Left hindlimb (tissue), 1 donor: ENCODE data around the gene PLCB1.
"Not testable (repeated sequence)": the region's sequence is repeated elsewhere in the genome, so short reads cannot be mapped to it uniquely, and the experiment has no call there.

Experiments used
- DNase-seq: peaks from one replicate; pipeline ENCODE4 v3.0.0-alpha.2; 2018

Gene PLCB1

DNA sequence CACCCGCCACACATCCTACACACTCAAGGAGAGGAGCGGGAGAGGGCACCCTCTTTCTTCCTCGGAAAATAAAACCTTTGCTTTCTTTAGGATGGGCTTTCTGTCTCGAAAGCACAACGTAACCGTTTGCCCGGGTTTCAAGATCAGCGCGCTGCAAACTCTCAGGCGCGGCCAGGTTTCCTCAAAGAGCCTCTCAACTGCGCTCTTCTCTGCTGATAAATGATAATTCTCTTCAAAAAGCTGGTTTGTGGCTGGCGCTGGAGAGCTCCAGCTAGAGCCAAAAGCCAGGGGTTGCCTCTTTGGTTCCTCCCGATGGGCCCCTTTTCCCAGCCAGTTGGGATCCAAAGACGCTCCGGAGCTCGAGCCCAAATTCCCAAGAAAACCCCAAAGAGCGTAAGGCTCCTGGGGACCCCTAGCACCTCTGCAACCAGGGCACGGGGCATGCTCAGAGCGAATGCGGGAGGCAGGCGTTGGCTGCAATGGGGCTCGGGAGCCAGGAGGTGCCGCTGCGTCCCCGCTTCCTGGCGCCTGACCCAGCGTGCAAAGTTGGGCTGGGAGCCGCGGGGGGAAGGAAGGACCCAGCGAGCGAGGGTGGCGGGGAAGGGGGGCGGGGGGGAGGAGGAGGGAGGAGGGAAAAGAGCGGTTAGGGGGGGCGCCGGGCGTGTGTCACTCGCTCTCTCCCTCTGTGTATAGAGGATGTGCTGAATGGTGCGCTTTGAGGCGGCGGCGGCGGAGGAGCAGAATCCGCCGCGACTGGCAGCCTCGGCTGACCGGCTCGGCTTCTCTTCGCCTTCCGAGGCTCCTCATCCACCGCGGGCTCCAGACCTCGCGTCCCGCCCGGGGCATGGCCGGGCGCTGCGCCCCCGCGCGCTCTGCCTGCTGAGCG lies at the start of gene PLCB1:
TSS of gene PLCB1 (plus strand) at position 669 of the 886 bp plus-strand sequence. CDS start 386 bp downstream, outside the sequence.
- DNase-seq: peak; percentile 92

DNA sequence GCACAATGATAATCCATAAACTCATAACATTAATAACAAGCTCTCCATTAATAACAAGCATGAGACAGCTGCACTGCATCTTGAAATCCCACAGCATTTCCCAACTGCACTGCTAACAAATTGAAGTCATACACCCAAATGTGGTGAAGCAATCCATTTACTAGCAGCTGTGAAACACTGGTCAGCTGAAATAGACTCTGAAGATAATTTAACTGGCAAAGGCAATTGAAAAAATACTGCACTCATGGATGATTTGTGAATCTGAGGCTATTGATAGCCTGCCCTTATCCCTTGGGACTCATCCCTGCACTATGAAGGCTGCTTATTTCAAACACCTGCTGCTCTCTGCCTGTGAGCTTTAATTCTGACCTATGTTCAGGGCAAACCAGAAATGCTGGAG lies 49.1 kb upstream of the PLCB1 start:
- DNase-seq: no peak

DNA sequence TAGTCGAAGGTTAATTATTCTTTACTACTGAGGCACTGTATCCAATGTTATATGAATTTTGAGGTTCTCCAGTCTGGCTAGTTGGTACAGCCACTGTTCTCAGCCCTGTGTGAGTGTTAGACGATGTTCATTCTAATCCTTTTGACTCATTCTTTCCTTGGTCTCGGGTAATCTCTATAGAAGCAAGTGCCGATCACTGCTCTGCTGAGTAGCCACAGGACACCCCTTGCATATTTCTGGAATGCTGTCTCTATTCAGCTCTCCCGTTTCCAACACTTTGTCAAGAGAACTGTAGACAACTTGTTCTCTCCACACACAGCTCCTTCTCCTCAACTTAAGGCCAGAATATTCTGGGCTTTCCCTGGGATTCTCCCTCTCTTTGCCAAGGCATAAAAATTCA lies 42.4 kb upstream of the PLCB1 start:
- no peak for DNase-seq

DNA sequence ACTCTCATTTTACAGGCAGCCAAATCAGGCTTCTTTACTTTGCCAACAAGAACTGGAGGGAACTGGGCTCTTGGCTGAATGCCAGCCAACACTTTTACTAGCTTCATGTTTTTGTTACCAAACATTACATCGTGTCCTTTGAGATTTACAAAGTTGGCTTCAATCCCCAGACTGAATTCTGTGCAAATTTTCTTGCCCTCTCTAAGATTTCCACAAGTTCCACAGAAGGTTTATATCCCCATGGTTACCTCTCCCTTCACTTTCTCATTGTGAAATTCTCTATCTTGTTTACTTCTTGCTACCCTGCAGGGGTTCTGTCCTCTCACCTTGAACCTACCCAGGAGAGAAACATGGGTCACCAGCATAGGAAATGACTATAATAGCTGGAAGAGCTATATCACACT lies 37.6 kb upstream of the PLCB1 start:
- peak; percentile 37 for DNase-seq

DNA sequence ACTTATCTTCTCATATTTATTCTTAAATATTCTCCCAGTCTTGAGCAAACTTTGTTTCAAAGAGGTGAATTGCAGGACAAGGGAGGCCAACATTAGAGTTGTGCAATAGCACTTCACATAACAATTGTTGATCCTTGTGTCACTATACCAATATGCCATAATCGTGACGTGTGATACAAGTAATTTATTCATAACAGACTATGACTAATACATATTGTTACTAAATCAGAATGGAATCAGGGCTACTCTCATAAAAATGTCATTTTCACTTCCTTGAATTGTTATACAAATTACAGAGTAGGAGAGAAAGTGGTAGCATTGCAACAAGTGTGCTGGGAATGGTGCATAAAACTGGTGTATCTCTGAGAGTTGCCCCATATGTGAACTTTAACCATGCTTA lies 37.2 kb upstream of the PLCB1 start:
- DNase-seq: no peak

DNA sequence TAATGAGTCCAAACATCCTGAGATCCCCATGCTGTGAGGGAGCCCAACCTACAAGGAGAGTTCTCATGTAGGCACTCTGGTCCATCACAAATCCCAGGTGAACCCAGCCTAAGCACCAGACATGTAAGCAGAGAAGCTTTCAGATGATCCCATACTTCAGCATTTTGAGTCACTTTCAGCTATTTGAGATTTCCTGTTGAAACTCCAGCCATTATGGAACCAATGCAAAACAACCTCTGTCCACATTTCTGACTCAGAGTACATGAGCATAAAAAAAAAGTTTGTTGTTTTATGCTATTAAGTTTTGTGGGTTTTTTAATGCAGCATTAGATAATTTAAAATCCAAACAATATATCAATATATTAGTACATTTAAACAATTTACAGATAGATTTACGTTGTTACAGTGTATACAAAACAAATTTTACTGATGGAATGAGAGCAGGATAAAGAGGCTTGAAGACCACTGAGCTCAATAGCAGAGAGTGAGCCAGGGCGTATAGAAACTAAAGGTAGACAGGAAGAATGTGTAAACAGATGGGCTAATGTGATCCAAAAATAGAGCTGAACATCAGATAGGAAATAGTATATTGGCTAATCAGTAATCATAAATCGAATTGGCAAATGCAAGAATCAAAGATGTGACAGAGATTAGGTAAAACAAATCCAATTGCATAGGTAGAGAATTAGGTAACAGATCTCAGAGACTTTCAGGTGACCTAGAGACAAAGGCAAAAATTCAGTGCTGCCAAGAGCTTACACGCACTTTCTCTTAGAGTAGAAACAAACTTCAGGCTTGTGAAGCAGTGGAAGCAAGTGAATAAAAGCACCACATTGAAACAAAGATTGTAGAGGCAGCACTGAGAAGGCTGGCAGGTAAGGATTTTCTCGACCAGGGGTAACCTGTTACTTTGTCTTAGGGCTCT lies 36.2 kb upstream of the PLCB1 start:
- no peak for DNase-seq

DNA sequence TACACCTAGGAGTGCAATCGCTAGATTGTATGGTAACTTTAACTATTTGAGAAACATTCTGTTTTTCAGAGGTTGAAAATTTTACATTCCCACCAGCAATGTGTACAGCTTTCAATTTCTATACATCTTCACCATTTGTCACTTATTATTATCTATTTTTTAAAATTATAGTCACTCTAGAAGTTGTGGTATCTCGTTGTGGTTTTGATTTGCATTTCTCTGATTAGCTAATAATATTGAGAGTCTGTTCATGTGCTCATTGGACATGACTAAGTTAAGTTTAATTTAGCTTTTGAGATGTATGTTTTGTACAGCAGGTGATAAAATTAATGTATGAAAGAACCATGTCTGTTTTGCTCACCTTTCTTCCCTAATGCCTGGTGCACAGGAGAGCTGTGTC lies 34.8 kb upstream of the PLCB1 start:
- DNase-seq: no peak

DNA sequence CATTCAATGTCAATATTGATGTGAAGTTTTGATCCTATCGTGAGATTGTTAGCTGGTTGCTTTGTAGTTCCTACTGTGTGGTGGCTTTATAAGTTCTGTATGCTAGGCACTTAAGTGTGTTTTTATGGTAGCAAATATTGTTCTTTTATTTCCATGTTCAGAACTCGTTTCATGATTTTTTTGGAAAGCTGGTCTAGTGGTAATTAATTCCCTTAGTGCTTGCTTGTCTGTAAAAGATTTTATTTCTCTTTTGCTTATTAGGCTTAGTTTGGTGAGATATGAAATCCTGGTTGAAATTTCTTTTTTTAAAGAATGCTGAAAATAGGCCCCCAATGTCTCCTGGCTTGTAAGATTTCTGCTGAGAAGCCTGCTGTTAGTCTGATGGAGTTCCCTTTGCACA lies 27.8 kb upstream of the PLCB1 start:
- DNase-seq: no peak

DNA sequence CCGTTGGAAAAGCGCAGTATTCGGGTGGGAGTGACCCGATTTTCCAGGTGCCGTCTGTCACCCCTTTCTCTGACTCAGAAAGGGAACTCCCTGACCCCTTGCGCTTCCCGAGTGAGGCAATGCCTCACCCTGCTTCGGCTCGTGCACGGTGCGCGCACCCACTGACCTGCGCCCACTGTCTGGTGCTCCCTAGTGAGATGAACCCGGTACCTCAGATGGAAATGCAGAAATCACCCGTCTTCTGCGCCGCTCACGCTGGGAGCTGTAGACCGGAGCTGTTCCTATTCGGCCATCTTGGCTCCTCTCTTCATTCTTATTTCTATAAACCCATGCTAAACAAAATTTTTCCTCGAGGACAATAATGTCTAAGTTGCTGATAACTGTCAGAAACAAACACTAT lies 17.5 kb upstream of the PLCB1 start:
- not testable (repeated sequence) for DNase-seq

DNA sequence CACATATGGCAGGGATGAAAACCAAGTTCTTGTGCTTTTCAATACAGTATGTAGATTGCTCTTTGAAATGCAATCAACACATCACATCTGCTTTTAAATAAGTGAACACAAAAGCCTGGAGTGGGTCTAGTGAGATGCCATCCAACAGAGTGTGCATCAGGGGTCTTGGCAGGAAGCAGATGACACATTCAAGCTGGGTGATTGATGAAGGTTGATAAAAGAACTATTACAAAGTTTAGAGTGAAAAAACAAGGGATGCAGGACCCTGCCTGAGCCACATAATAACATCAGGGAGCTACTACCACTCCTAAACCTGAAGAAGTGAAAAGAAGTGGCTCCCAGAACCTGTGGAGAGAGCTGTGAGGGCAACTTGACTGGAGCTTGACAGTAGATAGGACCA lies 16.6 kb upstream of the PLCB1 start:
- no peak for DNase-seq

DNA sequence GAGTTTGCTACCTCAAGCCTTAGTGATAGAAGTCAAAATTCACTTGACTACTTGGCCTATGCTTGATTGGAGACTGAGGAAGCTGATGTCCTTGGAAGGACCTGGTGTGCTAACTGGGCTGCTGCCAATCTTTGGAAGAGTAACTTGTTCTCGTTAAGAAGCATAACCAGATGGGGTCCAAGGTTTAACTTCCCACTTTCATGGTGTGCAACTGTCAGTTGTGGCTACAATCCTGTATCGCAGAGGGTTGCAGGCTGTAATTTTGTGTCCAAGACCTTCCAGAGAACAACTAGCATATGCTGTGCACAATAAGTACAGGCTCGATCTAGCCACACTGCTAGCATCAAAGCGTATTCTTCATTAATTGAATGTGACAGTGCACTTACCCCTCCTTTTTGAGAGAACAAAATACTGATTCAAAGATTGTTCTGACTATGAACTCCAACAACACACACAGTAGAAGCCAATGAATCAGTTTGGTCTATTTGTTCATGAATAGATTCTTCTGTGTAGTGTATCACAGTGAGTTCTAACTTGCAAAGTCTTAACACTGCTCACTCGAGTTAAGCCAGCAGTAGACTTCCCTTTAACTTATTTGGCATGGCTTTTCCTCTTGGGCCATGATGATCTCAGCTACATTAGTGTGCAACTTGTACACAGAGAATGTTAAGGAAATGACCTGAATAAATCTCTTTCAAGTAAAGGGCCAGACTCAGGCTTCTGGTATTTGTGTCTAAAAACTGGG lies 15.8 kb upstream of the PLCB1 start:
- no peak for DNase-seq

DNA sequence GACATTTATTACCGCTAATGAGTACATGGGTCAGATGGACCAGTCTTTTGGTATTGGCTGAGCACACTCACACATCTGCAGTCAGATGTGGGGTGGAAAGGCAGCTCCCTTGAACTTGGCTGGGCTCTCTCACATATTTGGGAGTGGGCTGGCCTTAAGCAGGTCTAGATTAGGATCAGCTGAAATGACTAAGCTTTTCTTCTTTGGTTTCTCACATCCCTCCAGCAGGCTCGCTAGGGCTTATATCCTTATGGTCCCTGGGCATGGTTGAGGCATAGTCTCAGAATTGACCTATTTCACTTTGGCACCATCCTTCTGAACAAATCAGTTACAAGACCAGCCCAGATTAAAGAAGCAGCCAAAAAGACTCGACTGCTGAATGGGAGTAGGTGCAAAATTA lies 14.4 kb upstream of the PLCB1 start:
- DNase-seq: no peak

DNA sequence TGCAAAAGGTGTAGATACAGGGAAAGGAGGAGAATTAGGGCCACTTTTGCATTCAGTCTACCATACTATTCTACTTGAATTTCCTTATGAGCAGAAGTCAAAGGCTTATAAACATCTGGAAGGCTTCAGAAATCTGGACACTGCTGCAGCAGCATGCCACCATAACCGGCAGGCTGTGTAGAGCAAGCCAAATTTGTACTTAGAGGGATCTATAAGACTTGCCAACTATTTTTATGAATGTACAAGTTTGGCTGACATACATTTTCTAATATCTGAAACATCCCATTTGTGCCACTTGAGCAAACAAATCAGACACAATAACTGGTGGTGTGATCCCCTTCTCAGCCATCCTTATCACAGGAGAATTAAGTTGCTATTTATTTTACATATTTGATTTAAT lies 14.0 kb upstream of the PLCB1 start:
- DNase-seq: no peak

DNA sequence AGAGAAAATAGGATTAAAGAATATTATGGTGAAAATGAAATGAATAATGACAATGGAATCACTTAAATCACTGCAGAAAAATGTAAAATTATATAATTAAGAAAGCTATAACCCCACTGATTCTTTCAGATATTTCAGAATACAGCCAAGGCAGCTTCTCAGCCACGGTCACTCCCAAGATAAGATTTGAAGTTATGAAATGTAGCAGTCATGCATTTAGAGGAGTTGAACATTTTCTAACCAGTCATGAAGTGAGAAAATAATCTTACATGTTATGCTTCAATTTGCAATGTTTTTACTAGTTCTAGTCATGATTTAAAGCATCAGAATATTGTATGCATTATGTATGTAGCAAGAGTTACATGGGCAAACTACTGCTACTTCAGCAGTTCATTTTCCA lies 13.3 kb upstream of the PLCB1 start:
- DNase-seq: no peak

DNA sequence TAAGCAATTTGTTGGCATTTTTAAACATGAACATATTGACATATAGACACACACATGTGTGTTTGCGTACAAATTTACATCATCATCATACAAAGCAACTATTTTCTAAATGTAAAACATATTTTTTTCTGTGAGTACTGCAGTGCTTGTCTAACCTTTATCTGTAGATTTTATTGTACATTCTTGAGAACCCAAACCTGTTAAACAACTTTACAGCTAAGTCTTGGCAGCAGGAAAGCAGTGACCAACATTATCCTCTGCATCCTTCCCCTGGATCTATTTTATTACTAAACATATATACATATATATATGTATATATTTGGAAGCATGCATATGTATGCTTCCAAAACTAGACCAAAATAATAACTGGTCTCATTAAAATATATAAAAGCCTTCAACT lies 10.4 kb upstream of the PLCB1 start:
- DNase-seq: no peak

DNA sequence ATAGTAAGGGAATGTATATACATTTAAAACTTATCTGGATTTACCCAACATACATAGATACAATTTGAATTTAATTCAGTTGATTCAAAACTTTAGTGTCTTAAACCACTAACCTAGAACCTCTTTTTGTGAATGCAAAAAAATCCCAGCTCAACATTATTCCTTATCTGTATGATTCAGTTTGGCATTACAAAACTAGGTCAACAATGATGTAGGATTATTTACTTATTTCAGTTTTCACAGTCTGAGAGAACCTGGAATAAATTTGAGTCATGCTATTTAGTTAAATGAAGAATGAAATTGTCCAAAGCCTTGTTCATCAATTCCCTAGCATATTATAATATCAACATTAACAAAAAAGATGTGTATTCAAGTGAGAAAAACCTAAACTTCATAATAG lies 7.4 kb upstream of the PLCB1 start:
- no peak for DNase-seq

DNA sequence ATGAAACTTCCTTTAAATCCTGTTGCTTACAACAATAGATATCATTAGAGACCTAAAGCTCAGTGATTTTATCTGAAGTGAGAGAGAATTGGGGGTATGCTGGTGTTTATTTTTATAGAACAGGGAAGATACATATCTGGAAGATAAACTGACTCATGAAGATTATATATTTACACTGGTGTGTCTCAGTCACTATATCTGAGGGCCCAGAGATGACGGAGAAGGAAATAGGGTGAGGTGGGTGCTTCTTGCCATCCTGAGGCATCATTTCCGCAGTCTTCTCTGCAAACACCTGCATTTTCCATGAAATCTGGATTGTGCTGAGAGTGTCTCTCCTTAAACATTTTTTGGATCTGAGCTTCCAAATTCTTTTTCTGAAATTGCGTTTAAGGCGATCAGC lies 5.9 kb upstream of the PLCB1 start:
- no peak for DNase-seq

DNA sequence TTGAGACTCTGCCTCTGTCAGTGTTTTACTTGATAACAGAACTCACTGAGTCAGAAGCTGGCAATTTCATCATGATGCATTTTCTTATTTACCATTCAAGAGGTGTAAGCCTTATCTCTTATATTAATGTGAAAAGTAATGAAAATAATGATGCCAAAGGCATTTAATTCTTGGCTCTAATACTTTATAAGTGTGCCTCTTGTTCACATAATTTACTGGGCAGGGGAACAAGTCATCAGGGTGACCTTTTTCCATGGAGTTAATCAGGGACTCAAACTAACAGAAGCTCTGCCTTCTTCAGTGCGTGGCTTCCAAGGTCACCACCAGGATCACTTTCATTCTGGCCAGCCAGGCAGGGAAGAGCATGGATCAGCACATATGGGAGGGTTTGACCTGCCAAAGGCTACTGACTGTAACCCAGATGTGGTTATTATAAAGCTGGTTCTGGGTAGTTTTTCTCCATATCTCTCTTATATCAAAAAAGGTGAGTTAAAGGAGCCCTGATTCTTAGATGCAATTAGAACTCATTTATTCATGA lies 5.2 kb upstream of the PLCB1 start:
- no peak for DNase-seq

DNA sequence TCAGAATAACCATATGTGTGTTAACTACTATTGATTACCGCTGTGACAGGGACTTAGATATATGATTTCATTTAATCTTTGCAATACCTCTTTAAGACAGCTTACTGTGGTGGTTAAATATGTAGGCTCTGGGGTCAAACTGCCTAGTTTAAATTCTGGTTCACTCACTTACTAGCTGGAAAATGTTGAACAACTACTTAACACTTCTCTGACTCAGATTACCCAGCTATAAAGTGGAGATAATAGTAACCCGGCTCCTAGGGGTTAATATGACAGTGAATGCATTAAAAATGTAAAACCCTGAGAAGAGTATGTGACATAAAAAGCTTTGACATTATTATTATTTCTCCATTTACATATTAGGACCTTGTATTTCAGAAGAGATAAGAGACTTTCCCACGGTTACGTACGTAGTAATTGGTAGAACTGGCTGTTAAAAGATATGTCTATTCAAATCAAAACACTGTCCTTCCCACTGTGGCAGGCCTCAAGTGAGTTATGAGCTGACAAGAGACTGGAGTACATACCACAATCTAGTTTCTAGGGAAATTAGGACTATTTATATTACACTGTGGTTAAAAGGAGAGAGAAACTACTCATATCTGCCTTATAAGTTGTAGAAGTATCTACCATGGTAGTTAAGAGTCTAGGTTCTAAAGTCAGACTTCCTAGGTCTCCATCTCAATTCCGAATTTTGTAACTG lies 4.4 kb upstream of the PLCB1 start:
- DNase-seq: no peak

DNA sequence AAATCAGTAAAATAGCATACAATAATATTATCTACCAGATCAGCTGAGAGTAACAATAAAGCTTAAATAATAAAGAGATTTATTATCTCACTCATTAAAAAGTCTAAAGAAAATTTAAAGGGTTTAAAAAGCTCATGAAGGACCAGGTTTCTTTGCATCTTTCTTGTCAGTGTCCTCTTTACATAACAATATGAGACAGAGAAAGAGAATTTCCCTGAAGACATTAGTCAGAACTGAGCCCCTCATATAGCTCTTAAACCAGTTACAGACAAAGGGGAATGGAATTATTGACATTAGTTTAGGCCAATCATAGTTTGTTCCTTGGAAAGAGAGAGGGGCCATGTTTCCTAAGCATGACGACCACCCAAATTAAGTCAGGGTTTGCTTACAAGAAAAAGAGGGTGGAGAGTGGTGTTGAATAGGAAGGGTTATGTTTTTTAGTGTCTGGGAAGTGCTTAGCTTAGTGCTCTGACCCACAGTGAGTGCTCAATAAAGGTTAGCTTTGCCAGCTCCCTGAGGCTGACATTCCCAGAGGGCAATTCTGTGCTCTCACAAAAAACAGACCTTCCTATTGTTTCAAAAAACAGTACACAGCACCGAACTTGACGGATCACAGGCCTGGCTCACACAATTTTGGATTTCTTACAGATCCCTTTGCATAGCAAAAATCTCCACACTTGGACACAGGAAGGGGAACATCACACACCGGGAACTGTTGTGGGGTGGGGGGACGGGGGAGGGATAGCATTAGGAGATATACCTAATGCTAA lies 3.6 kb upstream of the PLCB1 start:
- no peak for DNase-seq

DNA sequence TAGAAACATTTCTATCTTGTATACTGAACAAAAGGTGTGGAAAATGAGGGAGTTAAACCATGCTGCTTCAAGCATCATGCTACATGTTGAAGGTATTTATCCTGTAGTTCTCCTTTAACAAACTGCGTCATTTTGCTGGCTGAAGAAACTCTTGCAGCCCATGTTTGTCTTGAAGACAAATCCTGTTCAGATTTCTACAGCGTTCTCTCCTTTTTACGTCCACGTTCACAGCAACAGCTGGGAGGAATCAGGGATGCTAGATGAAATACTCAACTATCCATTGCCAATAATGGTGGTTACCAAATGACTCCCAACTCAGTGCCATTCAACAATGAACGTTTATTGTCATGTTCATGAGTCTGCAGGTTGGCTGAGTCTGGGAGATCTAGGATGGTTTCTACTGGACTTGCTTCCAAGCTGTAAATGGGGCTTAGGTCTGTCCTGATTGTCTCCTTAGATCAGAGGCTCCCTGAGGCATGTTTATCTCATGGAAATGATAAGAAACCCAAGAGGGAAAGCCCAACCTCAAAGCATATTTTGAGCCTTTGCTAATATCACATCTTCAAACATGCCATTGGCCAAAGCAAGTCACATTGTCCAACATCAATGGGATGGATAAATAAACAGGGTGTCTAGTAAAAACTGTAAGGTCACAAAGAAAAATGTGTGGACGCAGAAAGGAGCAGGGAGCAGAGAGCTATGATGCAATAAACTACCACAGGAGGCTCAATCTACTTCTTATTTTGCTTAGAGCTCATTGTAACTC lies 2.7 kb upstream of the PLCB1 start:
- DNase-seq: no peak
